Heart right ventricle (tissue), 16 donors: ENCODE data around the gene TMC3. TPM values are rescaled to one million over a fixed set of nuclear protein-coding genes. Genes with fewer than 3 reads are reported as not detected.
A peak's percentile ranks its signal among the peaks of the same experiment; 100 is the strongest.
"Not testable (repeated sequence)": the region's sequence is repeated elsewhere in the genome, so short reads cannot be mapped to it uniquely, and the experiment has no call there.

Source experiments
- ATAC-seq, 8 donors: fragments of 200-7000 bp; cut with Tn5 transposase; one replicate each; pipeline ENCODE4 v1.9.1; 2020; ENCODE audit warnings: mild to moderate bottlenecking in 8 of 8, moderate library complexity in 8 of 8, moderate number of reproducible peaks in 1 of 8
- DNase-seq, 2 donors: peaks; one replicate each; pipeline ENCODE4 v3.0.0-alpha.2; 2020
- H3K27ac ChIP-seq, 10 donors: fragments of 200-600 bp; sonication (generic) in 2 of 10; one replicate each; pipeline versions ENCODE4 v1.5.0 to v1.8.0; 2020 to 2022; ENCODE audit warnings: mild to moderate bottlenecking in 3 of 10
- H3K27me3 ChIP-seq, 7 donors: fragments of 200-600 bp; one replicate each; pipeline ENCODE4 v1.8.0; 2021 to 2022; ENCODE audit warnings: mild to moderate bottlenecking in 2 of 7
- H3K36me3 ChIP-seq, 9 donors: fragments of 200-600 bp; sonication (generic) in 1 of 9; one replicate each; pipeline versions ENCODE4 v1.5.0 to v1.8.0; 2020 to 2022; ENCODE audit warnings: mild to moderate bottlenecking in 2 of 9
- H3K4me1 ChIP-seq, 9 donors: fragments of 200-600 bp; sonication (generic) in 1 of 9; one replicate each; pipeline versions ENCODE4 v1.5.0 to v1.8.0; 2020 to 2022; ENCODE audit warnings: mild to moderate bottlenecking in 4 of 9
- H3K4me3 ChIP-seq, 10 donors: fragments of 200-600 bp; sonication (generic) in 2 of 10; one replicate each; pipeline versions ENCODE4 v1.5.0 to v1.8.0; 2020 to 2022; ENCODE audit warnings: mild to moderate bottlenecking in 7 of 10, moderate library complexity in 2 of 10
- H3K9me3 ChIP-seq, 11 donors: fragments of 200-600 bp in 10 of 11; sonication (generic) in 2 of 11; one replicate each; pipeline versions ENCODE4 v1.5.0 to v1.8.0; 2013 to 2022; ENCODE audit warnings: mild to moderate bottlenecking in 2 of 11, control low read depth in 1 of 11, moderate library complexity in 1 of 11
- WGBS, 2 donors: extraction: QIAGEN DNeasy Blood & Tissue Kit; methylation state at CpG; one replicate each; pipeline ENCODE4 v1.1.7; 2013; ENCODE audit warnings: inconsistent platforms in 1 of 2; 5-methylcytosine and 5-hydroxymethylcytosine counted together
- intact Hi-C, 10 donors: fragments of 100-400 bp; cut with DNase I; formaldehyde crosslinking; loops; one replicate each; pipeline versions ENCODE4 v1.11.1 to v1.14.2; 2022
- polyA plus RNA-seq, 2 donors: library from polyadenylated mRNA; stranded (reverse); fragments of 200-250 nt; gene quantifications; one replicate each; pipeline ENCODE4 v1.2.3, GENCODE V29; 2013
- total RNA-seq, 10 donors: library from RNA; stranded (reverse); fragmentation: NEBNext Ultra II Directional in 3 of 10; extraction: Animal tissue kit (Norgen Biotek cat#: 25700) in 3 of 10; gene quantifications; one replicate each; pipeline versions ENCODE4 v1.2.1 to v1.2.4, GENCODE V29; 2021 to 2023
- TF ChIP-seq, protein P1 (sequence below), 9 donors: fragments of 200-600 bp; sonication (generic) in 2 of 9; IDR thresholded peaks; one replicate each; pipeline versions ENCODE4 v1.5.0 to v1.8.0; 2021 to 2022; ENCODE audit warnings: antibody characterized with exemption in 9 of 9, mild to moderate bottlenecking in 5 of 9, moderate library complexity in 1 of 9
- donor health status: Arrhythmogenic right ventricular cardiomyopathy.
- donor health status: ischemic (EF 13 %, LVEDD 7.1; RV severe dilation, severe dysfunction).
- donor health status: healthy with polysubstance abuse.
- donor health status: DM: no; HTN: yes; CAD: no.
- donor health status: DM: no; HTN: no; CAD: no.
- donor health status: ischemic (EF 25% LVEDD 6.9; RV normal size, moderate dysfunction).
- donor health status: ischemic (EF 25% LVEDD 5.7; RV mildly dilated, moderate dysfunction).
- donor health status: healthy.
- donor health status: DM: yes; HTN: yes; CAD: no.
- donor health status: Ischemic cardiomyopathy.
- donor health status: ischemic (EF 35%, LVEDD 5.7; RV mildly dilated, moderate dysfunction).
- donor health status: nonischemic (EF 11% LVEDD 7.7; RV severe dilation, severe dysfunction).
- donor health status: DM: yes; HTN: yes; CAD: no.
- donor health status: PGD.
- donor health status: ischemic (EF 29% LVEDD 5.4; RV normal size, mild dysfunction).
- donor health status: nonischemic (EF 23%, LVEDD 6.1; RV moderate dilation, normal function).

Gene TMC3
- total and polyA plus RNA-seq, 12 donors: under 0.01 TPM; not detected in 11

DNA sequence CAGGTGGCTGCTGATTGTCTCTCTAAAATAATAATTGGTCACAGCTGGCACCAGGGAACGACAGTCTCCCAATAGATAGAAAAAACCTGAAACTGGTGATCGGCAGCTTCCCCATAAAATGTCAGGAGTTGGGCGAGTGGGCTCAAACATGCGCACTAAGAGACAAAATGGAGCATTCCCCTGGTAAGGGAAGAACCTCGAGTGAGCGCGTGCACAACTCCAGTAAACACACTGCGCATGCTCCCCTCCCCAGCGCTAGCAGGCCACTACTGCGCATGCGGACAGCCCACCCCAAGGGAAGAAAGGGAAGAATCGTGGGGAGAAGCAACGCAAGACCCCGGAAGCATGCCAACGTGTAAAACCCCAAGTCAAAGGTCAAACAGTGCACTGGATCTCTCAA, 42.4 kb downstream of the TMC3 start:
- DNase-seq (no peak), ATAC-seq (peak in 1 of 8 donors; percentile 46)
- H3K9me3 ChIP-seq: no peaks in the 10 kb centered on the region
- H3K36me3 ChIP-seq: no peaks in the 10 kb centered on the region
- no peak overlapping the region for H3K27ac ChIP-seq
- no peak overlapping the region for H3K4me3 ChIP-seq
- WGBS, 2 donors: 87 to 91% methylated on average over 15 of the region's 15 CpGs
- H3K27me3 ChIP-seq: no peaks in the 10 kb centered on the region
- peaks cover 0 to 19% (median 6%) of the 10 kb centered on the region in 9 donors for H3K4me1 ChIP-seq
- TF ChIP-seq, protein P1, sequence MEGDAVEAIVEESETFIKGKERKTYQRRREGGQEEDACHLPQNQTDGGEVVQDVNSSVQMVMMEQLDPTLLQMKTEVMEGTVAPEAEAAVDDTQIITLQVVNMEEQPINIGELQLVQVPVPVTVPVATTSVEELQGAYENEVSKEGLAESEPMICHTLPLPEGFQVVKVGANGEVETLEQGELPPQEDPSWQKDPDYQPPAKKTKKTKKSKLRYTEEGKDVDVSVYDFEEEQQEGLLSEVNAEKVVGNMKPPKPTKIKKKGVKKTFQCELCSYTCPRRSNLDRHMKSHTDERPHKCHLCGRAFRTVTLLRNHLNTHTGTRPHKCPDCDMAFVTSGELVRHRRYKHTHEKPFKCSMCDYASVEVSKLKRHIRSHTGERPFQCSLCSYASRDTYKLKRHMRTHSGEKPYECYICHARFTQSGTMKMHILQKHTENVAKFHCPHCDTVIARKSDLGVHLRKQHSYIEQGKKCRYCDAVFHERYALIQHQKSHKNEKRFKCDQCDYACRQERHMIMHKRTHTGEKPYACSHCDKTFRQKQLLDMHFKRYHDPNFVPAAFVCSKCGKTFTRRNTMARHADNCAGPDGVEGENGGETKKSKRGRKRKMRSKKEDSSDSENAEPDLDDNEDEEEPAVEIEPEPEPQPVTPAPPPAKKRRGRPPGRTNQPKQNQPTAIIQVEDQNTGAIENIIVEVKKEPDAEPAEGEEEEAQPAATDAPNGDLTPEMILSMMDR (IDR thresholded peaks at IDR 0.05): no peak
- intact Hi-C loops: loop anchor here in 4 of 10 donors (5.0 to 10.0 kb wide), 3 partner anchors 47 to 57 kb away; no protein-coding TSS in a partner anchor

DNA sequence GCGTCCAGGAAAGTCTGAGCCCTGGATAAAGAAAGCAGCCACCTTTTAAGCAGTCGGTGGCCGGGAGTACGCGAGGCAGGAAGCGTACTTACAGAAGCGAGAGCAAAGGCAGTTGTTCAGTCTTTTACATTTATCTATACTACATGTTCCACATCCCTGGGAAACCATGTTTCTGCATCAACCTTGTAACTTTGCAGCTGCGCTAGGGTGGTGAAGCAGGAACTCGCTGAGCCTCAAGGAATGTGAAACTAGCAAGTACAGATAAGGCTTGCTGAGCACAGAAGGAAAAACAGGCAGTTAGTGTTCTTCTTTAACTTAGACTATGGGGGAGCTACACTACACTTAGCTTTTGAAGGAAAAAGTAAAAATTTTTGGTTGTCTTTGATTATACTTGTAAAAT, 42.9 kb downstream of the TMC3 start:
- peaks cover 0 to 19% (median 1%) of the 10 kb centered on the region in 9 donors for H3K4me1 ChIP-seq
- DNase-seq, H3K36me3 ChIP-seq, H3K9me3 ChIP-seq, H3K4me3 ChIP-seq, H3K27me3 ChIP-seq, H3K27ac ChIP-seq: not testable (repeated sequence)
- peak in 1 of 8 donors; percentile 18 for ATAC-seq
- intact Hi-C loops: loop anchor here in 4 of 10 donors (5.0 to 10.0 kb wide), 3 partner anchors 46 to 56 kb away; no protein-coding TSS in a partner anchor
- WGBS, 2 donors: 46 to 59% methylated on average over 9 of the region's 9 CpGs

DNA sequence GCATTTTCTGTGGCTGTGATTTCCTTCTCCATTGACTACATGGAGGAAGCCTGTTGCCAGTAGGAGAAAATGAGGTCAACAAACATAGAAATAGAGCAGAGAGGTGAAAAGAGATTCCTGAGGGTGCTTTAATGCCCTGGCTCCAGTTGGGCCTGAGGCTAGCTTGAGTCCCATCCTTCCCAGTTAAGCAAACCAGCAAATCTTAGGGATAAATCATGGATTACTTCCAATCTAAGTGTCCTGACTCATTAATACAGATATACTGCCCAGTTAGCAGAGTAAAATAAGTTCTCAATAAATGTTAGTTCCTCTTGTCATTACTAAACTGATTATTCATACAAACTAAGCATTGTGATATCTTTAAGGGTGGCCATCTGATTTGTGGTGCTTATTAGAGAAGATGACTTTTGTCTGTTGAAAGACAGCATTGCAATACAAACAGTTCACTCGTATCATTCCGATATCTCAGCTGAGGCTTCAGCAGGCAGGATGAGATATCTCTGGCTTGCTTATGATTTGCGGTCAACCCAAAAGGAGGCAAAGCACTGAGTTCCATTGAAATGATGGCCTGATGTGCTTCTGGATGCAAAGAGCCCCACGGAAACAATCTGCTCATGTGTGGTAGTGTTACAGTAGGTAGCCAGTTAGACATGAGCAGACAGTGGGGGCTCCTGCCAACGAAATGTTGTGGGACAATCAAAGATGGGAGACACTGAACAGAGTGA, 43.5 kb downstream of the TMC3 start:
- no peak overlapping the region for H3K4me3 ChIP-seq
- intact Hi-C loops: loop anchor here in 4 of 10 donors (5.0 to 10.0 kb wide), 3 partner anchors 46 to 56 kb away; no protein-coding TSS in a partner anchor

DNA sequence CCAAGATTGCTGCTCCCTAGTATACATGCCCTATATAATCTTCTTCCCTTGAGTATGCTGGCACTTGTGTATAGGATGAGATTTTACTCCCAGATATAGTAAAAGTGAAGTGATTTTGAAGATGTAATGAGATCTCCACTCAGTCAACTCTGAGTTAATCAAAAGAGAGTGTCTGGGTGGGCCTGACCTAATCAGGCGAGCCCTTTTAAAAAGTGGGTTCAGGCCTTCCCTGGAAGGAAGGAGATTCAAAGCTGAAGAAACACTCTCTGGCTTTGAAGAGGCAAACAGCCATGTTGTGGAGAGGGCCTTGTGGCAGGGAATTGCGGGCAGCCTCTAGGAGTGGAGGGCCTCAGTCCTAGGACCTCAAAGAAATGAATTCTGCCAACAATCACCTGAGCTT, 44.6 kb downstream of the TMC3 start:
- Histone ChIP-seq H3K4me1 (peaks cover 0 to 28% (median 5%) of the 10 kb centered on the region in 9 donors), H3K27me3 (no peaks in the 10 kb centered on the region), H3K9me3 (no peaks in the 10 kb centered on the region), H3K36me3 (no peaks in the 10 kb centered on the region), H3K4me3 (no peak overlapping the region), H3K27ac (no peak overlapping the region)
- TF ChIP-seq, protein P1 (IDR thresholded peaks at IDR 0.05): no peak
- no peak for DNase-seq
- ATAC-seq: no peak
- intact Hi-C loops: loop anchor here in 1 of 10 donors (5.0 kb wide), 1 partner anchor 52 kb away; no protein-coding TSS in a partner anchor
- WGBS, 2 donors: 96 to 100% methylated on average over 2 of the region's 2 CpGs

More for the DNA sequence above, 43.5 kb downstream of the TMC3 start:
- ATAC-seq (no peak), DNase-seq (no peak)
- Histone ChIP-seq H3K4me1 (peaks cover 0 to 19% (median 0%) of the 10 kb centered on the region in 9 donors), H3K27ac (no peak overlapping the region), H3K9me3 (no peaks in the 10 kb centered on the region), H3K36me3 (no peaks in the 10 kb centered on the region), H3K27me3 (no peaks in the 10 kb centered on the region)
- WGBS, 2 donors: 78 to 83% methylated on average over 5 of the region's 5 CpGs
- TF ChIP-seq, protein P1 (IDR thresholded peaks at IDR 0.05): no peak

DNA sequence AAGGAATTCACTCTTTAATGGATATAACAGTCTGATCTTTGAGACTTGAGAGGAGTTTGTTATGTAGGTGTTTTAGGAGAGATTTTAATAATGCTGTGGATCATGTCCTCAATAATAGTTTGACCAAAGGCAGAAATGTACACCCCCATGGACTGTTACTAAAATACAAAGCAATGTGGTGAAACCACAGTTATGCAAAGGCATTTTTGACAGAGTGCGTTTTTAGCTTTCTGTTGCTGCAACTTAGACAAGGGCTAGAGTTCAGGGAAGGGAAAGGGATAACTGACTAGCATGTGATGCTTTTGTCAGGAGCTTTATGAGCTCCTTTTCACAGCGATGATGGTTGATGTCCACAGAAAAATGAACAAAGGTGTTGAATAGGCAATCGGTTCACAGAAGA, 46.5 kb downstream of the TMC3 start:
- H3K36me3 ChIP-seq: no peaks in the 10 kb centered on the region
- H3K4me3 ChIP-seq: no peak overlapping the region
- H3K27ac ChIP-seq: no peak overlapping the region
- no peaks in the 10 kb centered on the region for H3K9me3 ChIP-seq
- 84 to 86% methylated on average over 3 of the region's 3 CpGs for WGBS, 2 donors
- TF ChIP-seq, protein P1 (IDR thresholded peaks at IDR 0.05): no peak
- no peak for DNase-seq
- intact Hi-C loops: loop anchor here in 1 of 10 donors (5.0 kb wide), 1 partner anchor 50 kb away; no protein-coding TSS in a partner anchor
- no peaks in the 10 kb centered on the region for H3K27me3 ChIP-seq
- H3K4me1 ChIP-seq: peaks cover 3 to 39% (median 12%) of the 10 kb centered on the region in 9 donors
- no peak for ATAC-seq
